Measurements from ENCODE around the gene IFNLR1. TPM values are rescaled to one million over a fixed set of nuclear protein-coding genes. Genes with fewer than 3 reads are reported as not detected.

IFNLR1 gene
- total and polyA plus RNA-seq, 2 donors (not counting 3 experiments of a cell fraction or from before 2014, with no cell fraction given): 0.01 TPM; not detected in 1

DNA sequence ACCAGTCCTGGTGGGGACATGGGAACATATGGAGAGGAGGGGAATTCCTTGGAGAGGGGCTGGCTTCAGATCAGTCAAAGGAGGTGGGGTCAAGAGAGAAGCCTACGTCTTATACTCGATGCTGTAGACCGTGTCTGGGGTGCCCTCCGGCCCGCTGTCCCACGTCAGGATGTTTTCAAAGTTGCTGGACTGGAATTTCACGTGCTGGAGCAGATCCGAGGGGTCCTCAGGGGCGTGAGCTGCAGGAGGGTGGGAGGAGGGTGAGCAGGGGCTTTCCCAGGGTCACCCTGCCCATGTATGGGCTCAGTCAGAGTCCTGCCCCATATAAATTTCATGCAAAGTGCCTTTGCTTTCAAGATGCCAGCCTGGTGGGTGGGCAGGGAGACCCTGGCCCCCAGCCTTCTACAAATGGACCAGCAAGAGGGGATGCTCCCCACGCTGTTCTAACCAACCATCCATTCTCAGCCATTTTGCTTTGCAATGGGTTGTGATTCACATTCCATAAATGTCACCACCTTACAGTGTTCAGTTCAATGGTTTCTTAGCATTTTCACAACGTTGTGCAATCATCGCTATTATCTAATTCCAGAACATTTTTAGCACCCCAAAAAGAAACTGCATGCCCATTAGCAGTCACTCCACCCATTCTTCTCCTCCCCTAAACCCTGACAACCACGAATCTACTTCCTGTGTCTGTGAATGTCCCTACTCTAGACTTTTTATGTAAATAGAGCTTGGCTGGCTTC lies 48.4 kb downstream of the IFNLR1 start:
- H3K4me1 ChIP-seq (ENCODE audit: control insufficient read depth, extremely low read depth, insufficient read depth, low read length): no peaks in the 10 kb centered on the region
- ChIA-PET CTCF (no interaction called here), POLR2A (no interaction called here)
- H3K27me3 ChIP-seq (ENCODE audit: control insufficient read depth in 2 of 2, insufficient read depth in 2 of 2, low read length in 2 of 2): peaks cover 3 to 5% of the 10 kb centered on the region in 2 experiments
- no peaks in the 10 kb centered on the region for H3K36me3 ChIP-seq (ENCODE audit: control insufficient read depth in 2 of 2, extremely low read depth in 1 of 2, insufficient read depth in 2 of 2, low read length in 2 of 2)
- H3K79me2 ChIP-seq (ENCODE audit: control insufficient read depth, insufficient read depth, low read length): no peaks in the 10 kb centered on the region
- intact Hi-C loops (cut with micrococcal nuclease) (no loop called here), dilution Hi-C loops (cut with MboI; ENCODE audit: extremely low pct_ligation_motif_present, low sequenced_read_pairs) (no loop called here)
- no peaks in the 10 kb centered on the region for H3K9me3 ChIP-seq (replicated peaks; ENCODE audit: control insufficient read depth, insufficient read depth, low read length)
- no TSS peak for BruUV-seq (replicated peaks)
- TF ChIP-seq POLR2A (IDR thresholded peaks at IDR 0.05; ENCODE audit: low read depth, low read length) (no peak), EZH2 (IDR thresholded peaks at IDR 0.05; ENCODE audit: borderline replicate concordance, low read depth, low read length, severe bottlenecking) (no peak), FOS (IDR thresholded peaks at IDR 0.05; ENCODE audit: borderline replicate concordance, insufficient read depth, low read length) (no peak), JUN (IDR thresholded peaks at IDR 0.05; ENCODE audit: borderline replicate concordance, insufficient read depth, insufficient read length, low read depth) (no peak), GATA2 (IDR thresholded peaks at IDR 0.05; ENCODE audit: insufficient read depth, insufficient read length, low read depth, low read length) (no peak)
- TF ChIP-seq, protein P1, sequence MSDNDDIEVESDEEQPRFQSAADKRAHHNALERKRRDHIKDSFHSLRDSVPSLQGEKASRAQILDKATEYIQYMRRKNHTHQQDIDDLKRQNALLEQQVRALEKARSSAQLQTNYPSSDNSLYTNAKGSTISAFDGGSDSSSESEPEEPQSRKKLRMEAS (IDR thresholded peaks at IDR 0.05; ENCODE audit: insufficient read depth, insufficient read length): no peak
- H4K20me1 ChIP-seq (replicated peaks; ENCODE audit: control insufficient read depth, extremely low read depth, insufficient read depth, low read length): no peaks in the 10 kb centered on the region
- no peak overlapping the region for H3K4me3 ChIP-seq (replicated peaks in 1 of 3; ENCODE audit: insufficient read depth in 1 of 3, low read depth in 1 of 3, low read length in 3 of 3)
- DNase-seq (ENCODE audit: low read depth, low spot score) (no peak), FAIRE-seq (no peak)
- no peak overlapping the region for H3K27ac ChIP-seq (ENCODE audit: insufficient read depth, low read depth, low read length)
- no peak overlapping the region for H3K4me2 ChIP-seq (ENCODE audit: insufficient read depth, low read length)
- no peaks in the 10 kb centered on the region for H3K9me1 ChIP-seq (replicated peaks; ENCODE audit: control insufficient read depth, extremely low read depth, insufficient read depth, low read length)
- H2AFZ ChIP-seq (ENCODE audit: low read depth, low read length): no peak overlapping the region
- no peak overlapping the region for H3K9ac ChIP-seq (replicated peaks; ENCODE audit: extremely low read depth, insufficient read depth, low read length)

DNA sequence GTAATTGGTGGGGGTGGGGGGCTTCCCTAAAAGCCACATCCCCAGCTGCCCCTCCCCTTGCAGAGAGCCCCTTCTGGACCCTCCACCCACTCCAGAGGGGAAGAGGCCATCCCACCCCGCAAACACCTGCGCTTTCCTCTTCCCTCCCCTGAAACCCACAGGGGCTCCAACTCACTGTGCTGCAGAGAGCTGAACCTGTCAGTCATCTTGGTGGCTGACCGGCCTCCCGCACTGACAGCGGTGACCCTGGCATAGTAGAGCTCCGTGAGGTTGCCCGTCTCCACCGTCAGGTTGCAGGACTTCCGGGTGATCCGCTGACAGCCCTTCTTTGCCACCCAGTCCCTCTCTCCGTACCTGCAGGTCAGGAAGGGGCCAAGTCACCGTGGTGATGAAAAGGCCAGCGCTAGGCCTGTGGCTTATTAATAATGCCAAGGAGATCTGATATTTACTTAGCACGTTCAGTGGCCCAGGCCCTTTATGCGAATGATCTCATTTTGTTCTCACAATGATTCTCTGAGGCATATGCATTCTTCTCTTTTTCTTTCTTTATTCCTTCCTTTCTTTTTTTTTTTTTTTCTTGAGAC lies 50.0 kb downstream of the IFNLR1 start:
- no peak for FAIRE-seq
- Histone ChIP-seq H3K9me1 (replicated peaks; ENCODE audit: control insufficient read depth, extremely low read depth, insufficient read depth, low read length) (no peaks in the 10 kb centered on the region), H3K4me2 (ENCODE audit: insufficient read depth, low read length) (no peak overlapping the region), H3K36me3 (ENCODE audit: control insufficient read depth in 2 of 2, extremely low read depth in 1 of 2, insufficient read depth in 2 of 2, low read length in 2 of 2) (no peaks in the 10 kb centered on the region), H3K4me1 (ENCODE audit: control insufficient read depth, extremely low read depth, insufficient read depth, low read length) (no peaks in the 10 kb centered on the region), H3K79me2 (ENCODE audit: control insufficient read depth, insufficient read depth, low read length) (no peaks in the 10 kb centered on the region), H4K20me1 (replicated peaks; ENCODE audit: control insufficient read depth, extremely low read depth, insufficient read depth, low read length) (no peaks in the 10 kb centered on the region), H3K27me3 (ENCODE audit: control insufficient read depth in 2 of 2, insufficient read depth in 2 of 2, low read length in 2 of 2) (peaks cover 3 to 5% of the 10 kb centered on the region in 2 experiments), H3K9ac (replicated peaks; ENCODE audit: extremely low read depth, insufficient read depth, low read length) (no peak overlapping the region), H3K9me3 (replicated peaks; ENCODE audit: control insufficient read depth, insufficient read depth, low read length) (no peaks in the 10 kb centered on the region), H3K27ac (ENCODE audit: insufficient read depth, low read depth, low read length) (no peak overlapping the region), H3K4me3 (replicated peaks in 1 of 3; ENCODE audit: insufficient read depth in 1 of 3, low read depth in 1 of 3, low read length in 3 of 3) (no peak overlapping the region), H2AFZ (ENCODE audit: low read depth, low read length) (no peak overlapping the region)
- DNase-seq (ENCODE audit: low read depth, low spot score): no peak
- intact Hi-C loops (cut with micrococcal nuclease) (no loop called here), dilution Hi-C loops (cut with MboI; ENCODE audit: extremely low pct_ligation_motif_present, low sequenced_read_pairs) (no loop called here)
- no TSS peak for BruUV-seq (replicated peaks)
- CTCF ChIA-PET: interaction anchor here (0.9 to 1.2 kb wide), 2 partner anchors 11 to 13 kb away, joined by 3 read pairs; no protein-coding TSS in a partner anchor
- TF ChIP-seq POLR2AphosphoS5 (IDR thresholded peaks at IDR 0.05; ENCODE audit: insufficient read depth, low read depth, low read length): no peak
- no peak for TF ChIP-seq FOS (IDR thresholded peaks at IDR 0.05; ENCODE audit: borderline replicate concordance, insufficient read depth, low read length)
- no peak for TF ChIP-seq POLR2A (IDR thresholded peaks at IDR 0.05; ENCODE audit: low read depth, low read length)
- TF ChIP-seq MYC (IDR thresholded peaks at IDR 0.05; ENCODE audit: low read depth, low read length): no peak
- TF ChIP-seq, protein P2, sequence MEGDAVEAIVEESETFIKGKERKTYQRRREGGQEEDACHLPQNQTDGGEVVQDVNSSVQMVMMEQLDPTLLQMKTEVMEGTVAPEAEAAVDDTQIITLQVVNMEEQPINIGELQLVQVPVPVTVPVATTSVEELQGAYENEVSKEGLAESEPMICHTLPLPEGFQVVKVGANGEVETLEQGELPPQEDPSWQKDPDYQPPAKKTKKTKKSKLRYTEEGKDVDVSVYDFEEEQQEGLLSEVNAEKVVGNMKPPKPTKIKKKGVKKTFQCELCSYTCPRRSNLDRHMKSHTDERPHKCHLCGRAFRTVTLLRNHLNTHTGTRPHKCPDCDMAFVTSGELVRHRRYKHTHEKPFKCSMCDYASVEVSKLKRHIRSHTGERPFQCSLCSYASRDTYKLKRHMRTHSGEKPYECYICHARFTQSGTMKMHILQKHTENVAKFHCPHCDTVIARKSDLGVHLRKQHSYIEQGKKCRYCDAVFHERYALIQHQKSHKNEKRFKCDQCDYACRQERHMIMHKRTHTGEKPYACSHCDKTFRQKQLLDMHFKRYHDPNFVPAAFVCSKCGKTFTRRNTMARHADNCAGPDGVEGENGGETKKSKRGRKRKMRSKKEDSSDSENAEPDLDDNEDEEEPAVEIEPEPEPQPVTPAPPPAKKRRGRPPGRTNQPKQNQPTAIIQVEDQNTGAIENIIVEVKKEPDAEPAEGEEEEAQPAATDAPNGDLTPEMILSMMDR (IDR thresholded peaks at IDR 0.05; ENCODE audit: extremely low read depth in 1 of 2, insufficient read depth in 1 of 2, low read depth in 1 of 2, low read length in 2 of 2): no peak
- no peak for TF ChIP-seq GATA2 (IDR thresholded peaks at IDR 0.05; ENCODE audit: insufficient read depth, insufficient read length, low read depth, low read length)
- TF ChIP-seq JUN (IDR thresholded peaks at IDR 0.05; ENCODE audit: borderline replicate concordance, insufficient read depth, insufficient read length, low read depth): no peak
- TF ChIP-seq, protein P1 (IDR thresholded peaks at IDR 0.05; ENCODE audit: insufficient read depth, insufficient read length): no peak
- TF ChIP-seq EZH2 (IDR thresholded peaks at IDR 0.05; ENCODE audit: borderline replicate concordance, low read depth, low read length, severe bottlenecking): no peak
- POLR2A ChIA-PET: no interaction called here

All from endothelial cell of umbilical vein (primary cell).